ENCODE results near the gene SORCS1.

DNA sequence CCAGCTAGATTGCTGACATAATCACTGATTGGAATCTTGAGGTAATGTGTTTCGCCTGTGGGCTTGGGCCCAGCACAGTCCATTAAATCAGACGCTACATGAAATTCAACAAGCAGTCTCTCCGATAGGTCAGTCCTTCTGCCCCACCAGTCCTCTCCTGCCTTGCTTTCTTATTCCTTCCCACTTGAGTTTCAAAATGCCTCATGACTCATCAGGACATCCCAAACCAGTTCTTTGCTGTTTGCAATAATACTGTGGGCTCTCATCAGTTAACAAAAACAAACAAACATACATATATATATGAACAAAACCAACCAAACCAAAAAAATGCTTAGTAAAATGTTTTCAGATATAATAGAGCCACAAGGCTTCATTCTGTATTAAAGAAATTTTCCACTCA is 599.0 kb downstream of the SORCS1 start:
- TF ChIP-seq GABPA (IDR thresholded peaks at IDR 0.05 in 1 of 2, conservative IDR thresholded peaks at IDR 0.05 in 1 of 2) (no peak), JUND (IDR thresholded peaks at IDR 0.05) (no peak), ATF3 (IDR thresholded peaks at IDR 0.05) (no peak), MAX (IDR thresholded peaks at IDR 0.05) (no peak)
- TF ChIP-seq, protein P1, sequence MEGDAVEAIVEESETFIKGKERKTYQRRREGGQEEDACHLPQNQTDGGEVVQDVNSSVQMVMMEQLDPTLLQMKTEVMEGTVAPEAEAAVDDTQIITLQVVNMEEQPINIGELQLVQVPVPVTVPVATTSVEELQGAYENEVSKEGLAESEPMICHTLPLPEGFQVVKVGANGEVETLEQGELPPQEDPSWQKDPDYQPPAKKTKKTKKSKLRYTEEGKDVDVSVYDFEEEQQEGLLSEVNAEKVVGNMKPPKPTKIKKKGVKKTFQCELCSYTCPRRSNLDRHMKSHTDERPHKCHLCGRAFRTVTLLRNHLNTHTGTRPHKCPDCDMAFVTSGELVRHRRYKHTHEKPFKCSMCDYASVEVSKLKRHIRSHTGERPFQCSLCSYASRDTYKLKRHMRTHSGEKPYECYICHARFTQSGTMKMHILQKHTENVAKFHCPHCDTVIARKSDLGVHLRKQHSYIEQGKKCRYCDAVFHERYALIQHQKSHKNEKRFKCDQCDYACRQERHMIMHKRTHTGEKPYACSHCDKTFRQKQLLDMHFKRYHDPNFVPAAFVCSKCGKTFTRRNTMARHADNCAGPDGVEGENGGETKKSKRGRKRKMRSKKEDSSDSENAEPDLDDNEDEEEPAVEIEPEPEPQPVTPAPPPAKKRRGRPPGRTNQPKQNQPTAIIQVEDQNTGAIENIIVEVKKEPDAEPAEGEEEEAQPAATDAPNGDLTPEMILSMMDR (IDR thresholded peaks at IDR 0.05; ENCODE audit: low read depth, low read length, missing input control): no peak
